ENCODE data around the gene KLHL6.

KLHL6 gene

DNA sequence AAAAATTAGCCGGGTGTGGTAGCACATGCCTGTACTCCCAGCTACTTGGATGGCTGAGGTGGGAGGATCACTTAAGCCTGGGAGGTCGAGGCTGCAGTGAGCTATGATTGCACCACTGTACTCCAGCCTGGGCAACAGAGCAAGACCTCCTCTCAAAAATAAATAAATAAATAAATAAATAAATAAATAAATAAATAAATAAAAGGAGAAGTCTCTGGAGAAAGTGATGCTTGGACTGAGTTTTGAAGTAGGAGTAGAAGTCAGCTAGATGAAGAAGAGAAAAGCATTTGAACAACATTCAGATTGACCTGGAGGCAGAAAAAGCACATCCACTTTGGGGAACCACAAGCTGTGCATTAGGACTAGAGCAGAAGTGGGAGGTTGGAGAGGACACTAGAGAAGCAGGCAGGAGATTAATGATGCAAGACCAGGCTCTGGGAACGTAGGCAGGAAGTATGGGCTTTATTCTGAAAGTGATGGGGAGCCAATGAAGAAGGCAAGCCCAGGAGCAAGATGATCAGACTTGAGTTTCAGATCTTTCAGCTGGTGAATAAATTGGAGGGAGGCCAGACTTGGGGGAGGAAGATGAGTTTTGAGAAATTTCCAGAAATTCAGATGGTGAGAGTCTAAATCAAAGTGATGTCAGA, 48.7 kb downstream of the KLHL6 start:
- TF ChIP-seq GATA3 (IDR thresholded peaks at IDR 0.05; ENCODE audit: low read depth, low read length) (no peak), GATA2 (IDR thresholded peaks at IDR 0.05; ENCODE audit: low read depth, low read length) (no peak)

DNA sequence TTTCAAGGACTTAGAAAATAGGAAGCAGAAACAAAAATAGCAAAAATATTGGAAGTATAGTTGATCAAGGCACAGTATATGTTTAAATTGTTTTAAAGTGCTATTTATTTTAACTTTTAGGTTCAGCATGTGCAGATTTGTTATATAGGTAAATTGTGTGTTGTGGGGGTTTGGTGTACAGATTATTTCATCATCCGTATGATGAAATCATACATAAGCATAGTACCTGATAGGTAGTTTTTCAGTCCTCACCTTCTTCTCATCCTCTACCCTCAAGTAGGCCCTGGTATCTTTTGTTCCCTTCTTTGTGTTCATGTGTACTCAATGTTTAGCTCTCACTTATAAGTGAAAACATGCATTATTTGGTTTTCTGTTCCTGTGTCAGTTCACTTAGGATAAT, 50.9 kb downstream of the KLHL6 start:
- TF ChIP-seq GATA3 (IDR thresholded peaks at IDR 0.05; ENCODE audit: low read depth, low read length) (no peak), GATA2 (IDR thresholded peaks at IDR 0.05; ENCODE audit: low read depth, low read length) (no peak)

DNA sequence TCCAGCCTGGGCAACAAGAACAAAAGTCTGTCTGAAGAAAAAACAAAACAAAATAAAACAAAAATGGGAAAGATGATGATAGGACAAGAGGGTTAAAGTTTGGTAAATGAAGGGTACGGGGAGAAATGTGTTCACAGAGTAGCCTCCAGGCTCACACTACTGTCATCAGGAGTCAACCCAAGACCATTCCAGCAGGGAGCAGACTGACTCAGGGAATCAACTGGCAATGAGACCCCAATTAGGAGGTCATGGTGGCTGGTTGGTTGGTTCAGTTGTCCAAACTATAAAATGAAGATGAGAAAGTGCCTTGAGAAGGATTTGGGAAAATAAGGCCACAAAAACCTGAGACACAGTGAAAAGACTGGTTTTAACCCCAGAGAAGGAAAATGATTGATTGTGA, 51.8 kb downstream of the KLHL6 start:
- TF ChIP-seq GATA2 (IDR thresholded peaks at IDR 0.05; ENCODE audit: low read depth, low read length) = no peak
- TF ChIP-seq GATA3 (IDR thresholded peaks at IDR 0.05; ENCODE audit: low read depth, low read length) = no peak

DNA sequence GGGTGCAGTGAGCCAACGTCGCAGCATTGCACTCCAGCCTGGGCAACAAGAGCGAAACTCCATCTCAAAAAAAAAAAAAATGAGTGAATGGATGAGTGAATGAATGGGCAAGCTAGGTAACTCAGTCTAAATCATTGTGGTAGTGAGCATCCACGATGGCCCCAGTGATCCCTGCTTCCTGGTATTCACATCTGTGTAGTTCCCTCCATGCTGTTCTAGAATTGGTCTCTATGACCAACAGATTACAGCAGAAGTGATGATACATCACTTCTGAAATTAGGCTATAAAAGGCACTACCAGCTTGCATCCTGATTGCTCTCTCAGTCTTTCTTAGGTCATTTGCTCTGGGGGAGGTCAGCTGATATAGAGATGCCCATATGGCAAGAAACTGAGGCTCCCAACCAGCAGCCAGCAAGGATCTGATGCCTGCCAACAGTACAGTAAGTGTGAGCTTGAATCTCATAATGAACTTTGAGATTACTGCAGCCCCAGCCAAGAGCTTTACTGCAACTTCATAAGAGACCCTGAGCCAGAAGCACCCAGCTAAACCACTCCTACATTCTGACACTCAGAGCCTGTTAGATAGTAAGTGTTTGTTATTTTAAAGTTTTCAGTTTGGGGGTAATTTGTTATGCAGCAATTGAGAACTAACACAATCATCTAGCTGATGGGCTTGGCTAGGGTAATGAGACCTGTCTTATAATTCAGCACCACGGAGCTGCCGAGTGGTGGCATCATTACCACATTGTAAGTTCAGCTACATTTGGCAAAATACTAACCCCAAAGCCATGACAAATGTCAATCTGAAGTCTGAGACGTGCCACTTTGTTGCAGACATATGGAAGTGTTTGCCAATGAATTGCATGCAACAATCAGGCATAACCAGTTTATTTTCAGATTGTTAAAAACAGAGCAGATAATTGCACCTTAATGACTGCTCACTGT, 53.0 kb downstream of the KLHL6 start:
- TF ChIP-seq GATA2 (IDR thresholded peaks at IDR 0.05; ENCODE audit: low read depth, low read length) = no peak
- TF ChIP-seq GATA3 (IDR thresholded peaks at IDR 0.05; ENCODE audit: low read depth, low read length) = no peak

DNA sequence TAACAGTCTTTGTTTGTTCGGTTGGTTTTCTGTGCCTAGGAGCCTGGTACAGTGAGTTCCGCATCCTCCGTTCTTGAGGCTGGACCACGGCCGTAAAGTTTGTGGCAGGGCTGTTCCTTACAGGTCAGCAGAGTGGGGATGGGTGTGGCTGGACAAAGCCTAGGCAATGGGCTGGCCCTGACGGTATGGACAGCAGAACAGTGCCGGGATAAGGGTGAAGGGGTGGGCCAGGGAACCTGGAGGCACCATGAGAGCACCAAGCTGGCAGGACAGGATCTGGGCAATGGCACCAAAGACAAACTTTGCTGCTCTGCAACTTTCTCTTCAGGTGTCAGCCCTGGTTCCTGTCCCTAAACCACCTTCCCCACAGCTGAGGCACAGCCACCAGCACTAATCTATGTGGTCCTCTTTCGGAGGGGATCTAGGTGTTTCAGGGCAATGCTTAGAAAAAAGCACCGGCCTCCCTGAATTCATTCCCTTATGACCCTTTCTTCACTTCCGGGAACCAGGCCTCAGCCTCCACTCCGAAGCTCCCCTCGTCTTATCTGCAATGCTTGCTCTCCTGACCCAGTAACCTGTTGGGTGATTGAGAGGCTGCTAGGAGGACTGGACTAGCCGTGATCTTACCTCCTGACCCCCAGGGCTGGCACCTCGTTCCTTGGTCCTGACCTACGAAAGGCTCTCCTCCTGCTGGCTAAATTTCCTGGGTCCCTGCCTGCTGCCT, 54.4 kb downstream of the KLHL6 start:
- TF ChIP-seq GATA2 (IDR thresholded peaks at IDR 0.05; ENCODE audit: low read depth, low read length) (no peak), GATA3 (IDR thresholded peaks at IDR 0.05; ENCODE audit: low read depth, low read length) (no peak)

DNA sequence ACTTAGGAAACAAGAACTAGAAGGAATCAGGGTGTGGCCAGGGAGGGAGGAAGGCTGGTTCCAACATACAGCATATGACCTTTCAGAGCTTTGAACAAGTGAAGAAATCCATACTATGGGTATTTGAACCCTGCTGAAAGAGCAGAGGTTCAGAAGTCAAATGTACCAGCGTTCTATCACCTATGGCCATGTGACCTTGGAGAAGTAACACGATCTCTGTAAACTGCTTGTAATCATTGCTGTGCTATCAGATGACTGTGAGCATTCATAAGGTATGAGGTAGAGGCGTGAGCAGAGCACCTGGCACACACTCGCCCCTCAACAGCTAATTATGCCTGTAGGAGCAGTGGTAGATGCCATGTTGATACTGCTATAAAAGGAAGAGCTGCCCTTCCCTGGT, 55.2 kb downstream of the KLHL6 start:
- TF ChIP-seq GATA3 (IDR thresholded peaks at IDR 0.05; ENCODE audit: low read depth, low read length) (no peak), GATA2 (IDR thresholded peaks at IDR 0.05; ENCODE audit: low read depth, low read length) (no peak)

DNA sequence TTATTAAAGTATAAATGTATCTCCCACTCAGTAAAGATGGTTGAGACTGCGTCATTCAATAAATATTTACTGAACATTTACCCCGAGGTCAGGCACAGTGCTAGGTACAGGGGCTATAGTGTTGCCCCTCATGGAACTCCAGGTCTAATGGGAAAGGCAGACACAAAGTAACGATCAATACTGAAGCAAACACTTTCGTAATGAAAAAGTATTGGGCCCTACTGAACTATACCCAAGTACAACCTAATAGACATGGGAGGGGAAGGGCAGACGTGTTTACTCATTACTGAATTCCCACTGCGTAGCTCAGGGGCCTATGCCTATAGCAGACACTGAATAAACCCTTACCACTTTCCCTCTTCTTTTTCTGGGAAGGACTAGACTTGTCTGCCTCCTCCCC, 56.9 kb downstream of the KLHL6 start:
- TF ChIP-seq GATA2 (IDR thresholded peaks at IDR 0.05; ENCODE audit: low read depth, low read length) (no peak), GATA3 (IDR thresholded peaks at IDR 0.05; ENCODE audit: low read depth, low read length) (no peak)

DNA sequence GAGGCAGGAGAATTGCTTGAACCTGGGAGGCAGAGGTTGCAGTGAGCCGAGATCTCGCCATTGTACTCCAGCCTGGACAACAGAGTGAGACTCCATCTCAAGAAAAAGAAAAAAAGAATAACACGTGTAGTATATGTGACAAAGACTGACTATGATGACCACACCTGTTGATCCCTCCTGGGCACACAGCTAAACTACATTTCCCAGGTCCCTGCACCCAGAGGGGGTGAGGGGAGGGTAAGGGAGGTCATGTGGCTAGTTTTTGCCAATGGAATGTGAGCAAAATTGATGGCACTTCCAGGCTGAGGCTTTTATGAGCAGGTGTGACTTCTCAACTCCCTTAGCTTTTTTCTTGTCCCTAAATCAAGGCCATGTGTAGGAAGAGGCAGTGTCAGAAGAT, 58.2 kb downstream of the KLHL6 start:
- TF ChIP-seq GATA3 (IDR thresholded peaks at IDR 0.05; ENCODE audit: low read depth, low read length) (no peak), GATA2 (IDR thresholded peaks at IDR 0.05; ENCODE audit: low read depth, low read length) (no peak)

DNA sequence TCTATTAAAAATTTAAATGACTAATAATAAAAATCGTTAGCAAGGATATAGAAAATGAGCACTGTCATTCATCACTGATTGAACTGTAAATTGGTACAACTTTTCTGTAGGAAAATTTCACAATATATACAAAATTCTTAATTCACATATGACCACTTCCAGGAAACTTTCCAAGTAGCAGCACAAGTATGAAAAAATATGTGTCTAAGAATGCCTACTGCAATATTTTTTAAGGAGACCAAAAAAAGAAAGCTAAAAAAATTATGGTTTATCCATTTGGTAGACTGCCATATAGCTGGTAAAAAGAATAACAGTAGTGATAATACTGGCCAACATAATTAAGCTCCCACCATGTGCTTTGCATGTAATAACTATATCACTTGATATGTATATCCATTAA, 59.2 kb downstream of the KLHL6 start:
- TF ChIP-seq GATA2 (IDR thresholded peaks at IDR 0.05; ENCODE audit: low read depth, low read length) (no peak), GATA3 (IDR thresholded peaks at IDR 0.05; ENCODE audit: low read depth, low read length) (no peak)

DNA sequence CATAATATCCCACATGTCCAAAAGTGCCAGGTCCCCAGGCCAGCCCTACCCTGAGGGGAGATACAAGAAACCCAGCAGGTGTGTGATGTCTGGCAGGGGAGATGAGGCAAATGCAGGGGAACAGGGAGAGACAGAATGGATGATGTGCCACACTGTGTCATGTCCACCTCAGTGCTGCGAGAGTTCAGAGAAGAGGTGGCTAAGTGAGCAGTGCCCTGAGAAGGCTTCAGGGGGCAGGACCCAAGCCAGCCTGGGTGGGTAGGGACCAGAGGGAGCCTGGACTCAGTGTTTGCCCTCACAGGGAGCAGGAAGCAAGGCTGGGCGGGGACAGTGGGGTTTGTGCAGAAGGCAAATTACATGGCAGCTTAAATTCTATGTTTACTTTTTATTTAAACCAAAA, 61.2 kb downstream of the KLHL6 start:
- TF ChIP-seq GATA3 (IDR thresholded peaks at IDR 0.05; ENCODE audit: low read depth, low read length) = no peak
- no peak for TF ChIP-seq GATA2 (IDR thresholded peaks at IDR 0.05; ENCODE audit: low read depth, low read length)

DNA sequence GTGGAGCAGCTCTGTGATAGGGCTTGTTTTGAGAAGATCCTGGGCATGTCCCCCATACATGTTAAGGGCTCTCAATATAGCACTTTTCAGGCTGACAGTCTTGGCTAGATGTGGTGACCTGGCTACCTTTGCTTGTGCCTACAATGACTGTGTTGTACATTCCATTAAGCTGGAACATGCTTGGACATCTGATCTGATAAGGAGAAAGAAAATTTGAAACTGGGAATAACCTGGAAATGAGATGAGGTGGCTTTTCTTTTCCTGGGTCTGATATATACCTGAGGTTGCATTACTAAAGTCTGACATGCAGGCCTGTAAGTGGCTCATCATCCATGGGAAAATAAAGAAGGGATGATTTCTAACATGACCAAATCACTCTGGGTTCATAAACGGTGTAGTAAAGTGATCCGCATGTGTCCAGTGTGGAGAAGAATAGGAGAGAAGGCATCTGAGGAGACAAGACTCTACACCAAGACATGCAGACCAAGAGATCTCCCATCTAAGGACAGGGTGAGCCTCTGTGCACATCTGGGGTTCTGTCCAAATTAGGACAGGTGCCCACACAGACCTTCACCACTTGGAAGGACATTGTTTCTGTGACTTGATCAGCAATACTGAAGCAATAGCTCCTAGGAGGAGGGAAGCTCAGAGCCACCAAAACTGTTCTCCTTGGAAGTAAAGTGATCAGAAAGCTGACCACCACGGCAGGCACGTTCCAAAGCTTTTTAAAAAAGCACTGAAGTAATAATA, 62.0 kb downstream of the KLHL6 start:
- TF ChIP-seq GATA2 (IDR thresholded peaks at IDR 0.05; ENCODE audit: low read depth, low read length) (no peak), GATA3 (IDR thresholded peaks at IDR 0.05; ENCODE audit: low read depth, low read length) (no peak)

DNA sequence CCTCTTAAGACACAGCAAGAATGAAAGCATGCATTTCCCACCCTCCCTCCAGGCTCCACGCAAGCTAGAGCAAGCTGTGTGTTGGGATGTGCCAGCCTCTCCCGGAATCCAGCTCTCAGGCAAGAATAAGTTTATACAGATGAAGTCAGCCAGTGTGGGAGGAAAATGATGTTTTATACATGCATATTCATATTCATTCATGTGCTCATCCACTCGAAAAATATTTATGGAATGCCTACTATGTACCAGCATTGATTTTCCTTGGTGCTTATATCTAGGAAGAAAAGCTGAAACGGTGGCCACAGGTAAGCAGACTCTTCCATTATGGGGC, 62.7 kb downstream of the KLHL6 start:
- no peak for TF ChIP-seq GATA2 (IDR thresholded peaks at IDR 0.05; ENCODE audit: low read depth, low read length)
- TF ChIP-seq GATA3 (IDR thresholded peaks at IDR 0.05; ENCODE audit: low read depth, low read length) = no peak

DNA sequence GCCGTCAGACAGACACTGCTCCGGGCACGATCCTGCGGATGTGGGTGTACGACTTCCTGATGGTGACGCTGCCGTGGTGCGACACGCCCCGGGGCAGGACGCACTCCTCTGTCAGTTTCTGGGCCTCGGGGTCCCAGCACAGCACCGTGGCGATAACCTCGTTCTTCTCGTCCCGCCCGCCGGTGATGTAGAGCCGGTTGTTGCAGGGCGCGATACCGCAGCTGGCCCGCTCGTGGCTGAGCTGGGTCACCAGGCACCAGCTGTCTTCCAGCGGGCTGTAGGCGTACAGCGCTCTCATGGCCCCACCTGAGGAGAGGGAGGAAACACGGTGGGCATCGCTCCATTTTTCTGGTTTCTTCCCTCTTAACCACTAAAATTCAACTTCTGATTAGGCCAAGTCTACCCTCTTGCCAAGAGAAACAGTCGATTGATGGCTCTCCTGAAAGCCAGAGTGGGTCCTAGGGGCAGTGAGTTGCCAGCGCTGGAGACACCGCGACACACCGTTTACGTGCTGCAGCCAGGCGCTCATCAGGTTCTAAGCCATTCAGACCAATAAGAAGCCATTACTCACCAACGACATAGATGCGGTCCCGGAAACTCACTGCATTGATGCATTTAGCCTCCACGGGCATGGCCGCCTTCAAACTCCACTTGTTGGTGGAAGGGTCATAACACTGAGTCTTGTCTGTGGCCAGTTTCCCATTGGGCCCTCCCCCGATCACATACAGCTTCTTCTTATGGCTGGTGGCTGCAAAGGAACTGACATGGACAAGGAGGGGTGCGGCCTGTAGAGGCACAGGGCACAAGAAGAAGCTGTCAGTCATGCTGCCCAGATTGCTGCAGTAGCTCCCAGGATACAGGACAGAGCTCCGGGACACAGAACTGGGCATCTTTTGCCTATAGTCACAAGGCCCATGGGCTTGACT, 63.3 kb downstream of the KLHL6 start:
- no peak for TF ChIP-seq GATA2 (IDR thresholded peaks at IDR 0.05; ENCODE audit: low read depth, low read length)
- no peak for TF ChIP-seq GATA3 (IDR thresholded peaks at IDR 0.05; ENCODE audit: low read depth, low read length)

Measured in SH-SY5Y (cell line).